ENCODE data around the gene BPTF.
A peak's percentile ranks its signal among the peaks of the same experiment; 100 is the strongest.
"Not testable (repeated sequence)": the region's sequence is repeated elsewhere in the genome, so short reads cannot be mapped to it uniquely, and the experiment has no call there.

Gene BPTF, protein sequence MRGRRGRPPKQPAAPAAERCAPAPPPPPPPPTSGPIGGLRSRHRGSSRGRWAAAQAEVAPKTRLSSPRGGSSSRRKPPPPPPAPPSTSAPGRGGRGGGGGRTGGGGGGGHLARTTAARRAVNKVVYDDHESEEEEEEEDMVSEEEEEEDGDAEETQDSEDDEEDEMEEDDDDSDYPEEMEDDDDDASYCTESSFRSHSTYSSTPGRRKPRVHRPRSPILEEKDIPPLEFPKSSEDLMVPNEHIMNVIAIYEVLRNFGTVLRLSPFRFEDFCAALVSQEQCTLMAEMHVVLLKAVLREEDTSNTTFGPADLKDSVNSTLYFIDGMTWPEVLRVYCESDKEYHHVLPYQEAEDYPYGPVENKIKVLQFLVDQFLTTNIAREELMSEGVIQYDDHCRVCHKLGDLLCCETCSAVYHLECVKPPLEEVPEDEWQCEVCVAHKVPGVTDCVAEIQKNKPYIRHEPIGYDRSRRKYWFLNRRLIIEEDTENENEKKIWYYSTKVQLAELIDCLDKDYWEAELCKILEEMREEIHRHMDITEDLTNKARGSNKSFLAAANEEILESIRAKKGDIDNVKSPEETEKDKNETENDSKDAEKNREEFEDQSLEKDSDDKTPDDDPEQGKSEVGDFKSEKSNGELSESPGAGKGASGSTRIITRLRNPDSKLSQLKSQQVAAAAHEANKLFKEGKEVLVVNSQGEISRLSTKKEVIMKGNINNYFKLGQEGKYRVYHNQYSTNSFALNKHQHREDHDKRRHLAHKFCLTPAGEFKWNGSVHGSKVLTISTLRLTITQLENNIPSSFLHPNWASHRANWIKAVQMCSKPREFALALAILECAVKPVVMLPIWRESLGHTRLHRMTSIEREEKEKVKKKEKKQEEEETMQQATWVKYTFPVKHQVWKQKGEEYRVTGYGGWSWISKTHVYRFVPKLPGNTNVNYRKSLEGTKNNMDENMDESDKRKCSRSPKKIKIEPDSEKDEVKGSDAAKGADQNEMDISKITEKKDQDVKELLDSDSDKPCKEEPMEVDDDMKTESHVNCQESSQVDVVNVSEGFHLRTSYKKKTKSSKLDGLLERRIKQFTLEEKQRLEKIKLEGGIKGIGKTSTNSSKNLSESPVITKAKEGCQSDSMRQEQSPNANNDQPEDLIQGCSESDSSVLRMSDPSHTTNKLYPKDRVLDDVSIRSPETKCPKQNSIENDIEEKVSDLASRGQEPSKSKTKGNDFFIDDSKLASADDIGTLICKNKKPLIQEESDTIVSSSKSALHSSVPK (N-terminal part only)

DNA sequence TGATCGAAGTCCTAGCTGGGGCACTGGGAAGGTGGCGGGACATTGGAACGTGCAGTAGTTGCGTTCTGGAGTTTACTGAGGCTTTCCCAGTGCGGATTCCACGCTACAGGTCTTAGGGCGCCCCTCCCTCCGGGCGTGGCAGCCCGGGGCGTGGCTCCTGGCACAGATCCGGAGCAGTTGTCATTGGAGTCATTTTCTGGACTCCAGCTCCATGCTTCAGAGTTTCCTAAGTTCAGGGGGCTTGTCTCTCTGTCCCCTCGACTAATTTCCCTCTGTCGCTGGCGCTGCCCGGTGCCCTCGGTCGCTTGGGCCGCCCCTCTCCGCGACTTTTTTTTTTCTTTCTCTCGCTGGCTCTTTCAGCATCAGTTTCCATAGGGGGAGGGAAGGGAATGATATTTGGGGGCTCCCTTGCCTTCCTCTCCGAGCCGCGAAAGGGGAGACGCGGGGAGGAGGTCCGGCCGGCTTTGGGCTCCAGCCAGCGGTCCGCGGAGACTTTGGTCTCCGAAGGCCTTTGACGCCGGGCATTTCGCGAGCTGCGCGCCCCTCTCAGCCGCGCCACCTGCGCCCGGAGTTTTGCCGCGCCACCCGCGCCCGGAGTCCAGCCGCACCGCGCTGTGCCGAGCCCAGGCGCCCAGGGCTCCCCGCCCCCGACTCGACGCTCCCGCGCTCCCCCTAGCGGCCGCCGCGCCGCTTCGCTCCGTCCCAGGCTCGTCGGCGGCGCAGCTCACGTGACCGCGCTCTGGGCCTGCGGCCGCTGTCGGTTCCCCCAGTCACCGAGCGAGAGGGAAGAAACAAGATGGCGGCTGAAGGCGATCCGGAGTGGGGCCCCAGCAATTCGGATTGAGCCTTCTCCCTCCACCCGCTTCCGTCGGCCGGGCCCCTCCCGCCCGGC lies at the start of gene BPTF:
Gene BPTF (plus strand): TSS at position 769 of the 892 bp plus-strand sequence. CDS start 222 bp downstream, outside the sequence.
- DNase-seq: peak; percentile 95

DNA sequence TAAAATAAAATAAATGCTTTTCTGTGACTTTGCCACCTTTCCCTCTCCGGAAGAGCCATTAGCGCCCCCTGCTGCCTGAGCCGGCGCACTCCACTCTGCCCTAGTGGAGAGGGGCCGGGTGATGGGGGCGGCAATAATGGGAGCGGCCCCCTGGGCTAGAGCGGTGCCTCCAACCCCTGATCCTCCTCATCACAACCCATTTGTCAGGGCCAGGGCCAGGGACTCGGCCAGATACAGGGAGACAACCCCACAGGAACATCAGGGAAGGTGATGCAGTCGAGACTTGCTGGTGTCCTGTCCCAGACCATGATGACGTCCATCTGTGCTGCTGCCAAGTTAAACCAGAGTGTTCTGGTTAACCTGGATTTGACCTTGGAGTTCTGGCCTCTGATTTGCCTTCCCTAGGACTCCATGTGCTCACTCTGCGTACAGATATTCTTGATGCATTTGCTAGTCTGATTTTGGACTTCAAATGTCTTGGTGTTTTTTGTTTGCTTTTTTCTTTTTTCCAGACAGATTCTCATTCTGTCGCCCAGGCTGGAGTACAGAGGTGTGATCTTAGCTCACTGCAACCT lies 46.1 kb upstream of the BPTF start:
- DNase-seq: peak; percentile 52

DNA sequence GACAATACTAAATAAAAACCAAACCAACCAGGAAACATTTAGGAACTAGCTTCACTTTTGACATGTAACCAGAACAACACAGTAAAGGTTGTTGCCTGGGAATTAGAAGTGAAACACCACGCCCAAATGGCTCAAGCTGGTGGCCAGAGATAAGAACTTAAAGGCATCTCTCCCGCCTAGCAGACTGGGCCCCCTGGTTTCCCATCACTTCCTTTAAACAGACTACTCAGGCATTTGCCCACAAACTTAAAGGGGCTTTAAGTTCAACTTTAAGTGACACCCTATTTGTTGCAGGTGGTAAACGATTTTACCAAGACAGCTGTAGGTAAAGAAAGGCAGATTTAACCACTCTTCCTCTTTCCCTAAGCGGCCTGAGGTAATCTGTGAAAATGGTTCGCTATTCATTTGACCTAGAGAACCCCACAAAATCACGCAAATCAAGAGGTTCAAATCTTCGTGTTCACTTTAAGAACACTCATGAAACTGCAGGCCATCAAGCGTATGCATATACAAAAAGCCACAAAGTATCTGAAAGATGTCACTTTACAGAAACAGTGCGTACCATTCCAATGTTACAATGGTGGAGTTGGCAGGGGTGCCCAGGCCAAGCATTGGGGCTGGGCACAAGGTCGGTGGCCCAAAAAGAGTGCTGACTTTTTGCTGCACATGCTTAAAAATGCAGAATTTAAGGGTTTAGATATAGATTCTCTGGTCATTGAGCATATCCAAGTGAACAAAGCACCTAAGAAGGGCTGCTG lies 40.8 kb upstream of the BPTF start:
- no peak for DNase-seq

DNA sequence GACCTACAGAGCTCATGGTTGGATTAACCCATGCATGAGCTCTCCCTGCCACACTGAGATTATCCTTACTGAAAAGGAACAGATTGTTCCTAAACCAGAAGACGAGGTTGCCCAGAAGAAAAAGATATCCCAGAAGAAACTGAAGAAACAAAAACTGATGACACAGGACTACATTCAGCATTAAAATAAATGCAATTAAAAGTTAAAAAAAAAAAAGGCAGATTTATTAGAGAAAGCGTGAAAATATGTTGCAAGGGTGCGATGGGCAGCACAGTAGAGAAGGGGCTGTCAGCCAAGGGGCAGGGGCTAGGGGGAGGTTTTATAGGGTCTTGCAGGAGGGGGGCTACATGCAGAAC lies 40.2 kb upstream of the BPTF start:
- DNase-seq: no peak

DNA sequence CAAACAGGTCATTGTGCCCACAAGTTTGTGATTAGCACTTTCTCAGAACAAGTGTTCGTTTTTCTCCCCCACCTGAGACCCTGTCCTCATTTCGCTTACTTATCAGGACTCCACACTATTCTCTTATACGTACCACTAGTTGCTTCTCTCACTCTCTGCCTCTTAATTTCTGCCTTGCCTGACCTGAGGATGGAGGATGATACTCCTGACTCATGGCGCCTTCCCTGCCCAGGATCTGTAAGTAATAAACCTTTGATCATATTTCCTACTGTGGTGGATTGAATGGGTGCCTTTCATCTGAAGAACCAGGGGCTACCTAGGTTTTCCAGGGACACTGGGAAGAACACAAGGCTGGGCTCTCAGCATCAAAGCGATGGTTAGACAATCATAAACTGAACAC lies 39.8 kb upstream of the BPTF start:
- no peak for DNase-seq

DNA sequence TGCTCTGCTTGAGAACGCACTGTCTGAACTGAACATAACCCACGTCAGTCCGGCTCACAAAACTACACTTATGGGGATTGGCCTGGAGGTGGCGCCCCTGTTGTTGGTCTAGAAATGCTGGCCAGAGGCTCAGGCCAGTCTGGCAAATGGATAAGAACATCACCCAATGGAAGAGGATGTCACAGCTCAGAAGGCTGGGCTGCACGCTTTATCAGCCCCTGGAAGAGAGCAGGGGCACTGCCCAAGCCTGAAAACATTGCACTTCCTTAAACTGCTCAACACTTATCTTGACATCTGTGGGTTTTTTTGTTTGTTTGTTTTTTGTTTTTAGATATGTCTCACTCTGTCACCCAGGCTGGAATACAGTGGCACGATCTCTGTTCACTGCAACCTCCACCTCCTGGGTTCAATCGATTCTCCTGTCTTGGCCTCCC lies 24.8 kb upstream of the BPTF start:
- DNase-seq: peak; percentile 74

DNA sequence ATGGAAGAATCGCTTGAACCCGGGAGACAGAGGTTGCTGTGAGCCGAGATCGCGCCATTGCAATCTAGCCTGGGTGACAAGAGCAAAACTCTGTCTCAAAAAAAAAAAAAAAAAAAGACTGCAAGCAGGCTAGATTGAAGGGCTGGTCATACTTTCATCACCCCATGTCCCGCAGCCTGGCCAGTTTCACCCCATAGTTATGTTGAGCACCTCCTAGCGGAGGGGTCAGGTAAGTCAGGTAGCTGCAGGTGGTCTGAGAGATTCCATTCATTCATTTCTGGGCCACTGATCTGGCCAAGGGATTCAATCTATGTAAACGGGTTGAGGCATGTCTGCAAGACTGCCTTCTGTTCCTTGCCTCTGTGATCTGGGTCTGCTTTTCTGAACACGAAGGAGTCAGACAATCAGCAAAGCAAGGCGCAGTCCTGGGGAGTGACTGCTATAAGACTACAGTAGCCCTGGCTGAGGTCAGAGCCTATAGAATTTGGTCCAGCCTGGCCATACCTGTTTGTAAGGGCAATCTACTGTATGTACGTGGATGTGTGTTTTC lies 23.6 kb upstream of the BPTF start:
- peak; percentile 30 for DNase-seq

DNA sequence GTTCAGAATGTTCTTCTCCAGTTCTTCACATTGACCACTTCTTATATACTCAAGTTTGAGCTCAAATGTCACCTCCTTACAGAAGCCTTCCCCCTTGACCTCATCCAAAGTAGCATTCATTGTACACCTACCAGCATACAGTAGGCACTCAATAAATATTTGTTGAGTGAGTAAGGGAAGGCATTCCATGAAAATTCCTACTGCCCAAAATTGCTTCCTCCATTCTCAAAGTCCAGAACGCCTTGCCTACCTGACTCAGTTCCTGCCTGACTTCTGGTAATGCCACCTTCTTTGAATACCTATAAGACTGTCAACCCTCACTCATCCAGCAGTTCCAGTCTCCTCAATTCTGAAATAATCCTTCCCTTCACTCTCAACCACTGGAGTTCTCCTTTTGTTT lies 14.8 kb upstream of the BPTF start:
- DNase-seq: no peak

DNA sequence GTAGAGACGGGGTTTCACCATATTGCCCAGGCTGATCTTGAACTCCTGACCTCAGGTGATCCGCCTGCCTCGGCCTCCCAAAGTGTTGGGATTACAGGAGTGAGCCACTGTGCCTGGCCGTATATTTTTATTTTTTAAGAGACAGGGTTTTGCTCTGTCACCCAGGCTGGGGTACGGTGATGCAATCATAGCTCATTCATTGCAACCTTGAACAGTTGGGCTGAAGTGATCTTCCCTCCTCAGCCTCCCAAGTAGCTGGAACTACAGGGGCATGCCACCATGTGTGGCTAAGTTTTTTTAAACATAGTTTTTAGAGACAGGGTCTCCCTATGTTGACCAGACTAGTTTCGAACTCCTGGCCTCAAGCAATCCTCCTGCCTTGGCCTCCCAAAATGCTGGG lies 12.9 kb upstream of the BPTF start:
- not testable (repeated sequence) for DNase-seq

DNA sequence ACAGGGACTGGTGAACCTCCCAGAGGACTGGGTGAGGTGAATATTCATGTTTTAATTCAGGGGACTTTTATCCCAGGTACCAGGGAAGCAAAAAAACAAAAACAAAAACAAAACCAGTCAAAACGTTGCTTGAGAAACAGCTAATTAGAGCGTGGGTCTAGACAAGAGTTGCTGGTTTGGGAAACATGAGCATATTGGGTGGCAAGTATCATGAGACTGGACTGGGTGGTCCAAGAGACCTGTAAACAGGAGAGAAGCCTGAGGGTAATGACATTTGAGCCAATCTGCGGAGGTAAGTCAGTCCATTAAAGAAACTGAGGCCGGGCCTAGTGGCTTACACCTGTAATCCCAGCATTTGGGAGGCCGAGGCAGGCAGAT lies 11.5 kb upstream of the BPTF start:
- no peak for DNase-seq

DNA sequence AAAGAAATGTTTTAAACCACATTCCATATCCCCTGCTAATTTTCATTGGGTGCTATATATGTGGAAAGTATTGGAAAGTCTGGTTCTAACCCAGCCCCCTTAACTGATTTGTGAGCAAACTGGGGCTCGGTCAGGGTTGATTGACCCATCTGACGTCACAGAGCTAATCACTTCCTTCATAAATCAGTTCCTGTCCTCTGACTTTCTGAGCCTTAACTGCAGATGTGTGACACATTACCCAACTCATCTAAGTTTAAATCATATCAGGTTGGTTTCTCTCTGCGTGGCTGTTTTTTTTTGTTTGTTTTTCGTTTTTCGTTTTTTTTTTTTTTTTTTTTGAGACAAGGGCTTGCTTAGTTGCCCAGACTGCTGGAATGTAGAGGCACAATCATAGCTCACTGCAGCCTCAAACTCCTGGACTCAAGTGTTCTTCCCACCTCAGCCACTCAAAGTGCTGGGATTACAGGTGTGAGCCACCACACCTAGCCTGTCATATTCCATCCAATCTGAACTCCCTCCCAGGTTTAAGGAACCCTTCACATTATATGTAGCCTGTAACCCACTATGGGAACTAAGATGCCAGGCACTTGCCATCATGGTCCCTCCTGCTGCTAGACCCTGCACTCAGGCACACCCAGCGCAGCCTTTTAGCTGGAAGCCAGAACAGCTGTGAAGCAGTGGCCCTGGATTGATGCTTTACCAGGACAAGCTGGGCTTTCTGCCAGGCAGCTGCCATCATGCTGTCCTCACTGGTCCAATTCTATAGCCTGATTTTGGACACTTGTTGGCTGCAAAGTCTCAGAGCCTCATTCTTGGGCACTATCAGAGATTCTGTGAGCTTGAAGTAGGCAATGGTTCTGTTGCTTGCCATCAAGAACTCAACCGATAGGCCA lies 6.9 kb upstream of the BPTF start:
- no peak for DNase-seq

DNA sequence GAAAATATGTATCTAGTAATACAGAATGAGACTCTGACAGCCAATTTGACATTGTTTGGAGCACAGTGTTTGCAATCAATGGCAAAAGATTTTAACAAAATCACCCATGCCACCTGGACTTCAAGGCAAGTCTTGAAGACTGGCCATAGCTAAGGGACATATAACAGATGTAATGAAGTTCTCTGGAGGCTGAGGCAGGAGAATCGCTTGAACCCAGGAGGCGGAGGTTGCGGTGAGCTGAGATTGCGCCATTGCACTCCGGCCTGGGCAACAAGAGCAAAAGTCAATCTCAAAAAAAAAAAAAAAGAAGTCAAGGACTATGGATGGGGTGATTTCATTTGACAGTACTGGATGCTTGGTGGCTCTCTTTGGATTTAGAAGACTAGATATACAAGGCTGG lies 5.6 kb upstream of the BPTF start:
- DNase-seq: no peak

DNA sequence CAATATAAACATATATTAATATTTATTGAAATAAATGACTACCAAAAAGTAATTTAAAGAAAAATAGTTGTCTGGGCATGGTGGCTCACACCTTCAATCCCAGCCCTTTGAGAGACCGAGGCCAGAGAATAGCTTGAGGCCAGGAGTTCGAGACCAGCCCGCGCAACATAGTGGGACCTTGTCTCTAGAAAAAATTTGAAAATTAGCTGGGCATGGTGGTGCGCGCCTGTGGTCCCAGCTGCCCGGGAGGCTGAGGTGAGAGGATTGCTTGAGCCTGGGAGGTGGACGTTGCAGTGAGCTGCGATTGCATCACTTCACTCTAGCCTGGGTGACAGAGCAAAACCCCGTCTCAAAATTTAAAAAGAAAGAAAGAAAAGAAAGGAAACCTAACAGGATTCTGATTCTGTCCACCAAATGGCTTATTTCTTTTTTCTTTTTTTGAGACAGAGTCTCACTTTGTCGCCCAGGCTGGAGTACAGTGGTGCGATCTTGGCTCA lies 3.4 kb upstream of the BPTF start:
- DNase-seq: no peak

DNA sequence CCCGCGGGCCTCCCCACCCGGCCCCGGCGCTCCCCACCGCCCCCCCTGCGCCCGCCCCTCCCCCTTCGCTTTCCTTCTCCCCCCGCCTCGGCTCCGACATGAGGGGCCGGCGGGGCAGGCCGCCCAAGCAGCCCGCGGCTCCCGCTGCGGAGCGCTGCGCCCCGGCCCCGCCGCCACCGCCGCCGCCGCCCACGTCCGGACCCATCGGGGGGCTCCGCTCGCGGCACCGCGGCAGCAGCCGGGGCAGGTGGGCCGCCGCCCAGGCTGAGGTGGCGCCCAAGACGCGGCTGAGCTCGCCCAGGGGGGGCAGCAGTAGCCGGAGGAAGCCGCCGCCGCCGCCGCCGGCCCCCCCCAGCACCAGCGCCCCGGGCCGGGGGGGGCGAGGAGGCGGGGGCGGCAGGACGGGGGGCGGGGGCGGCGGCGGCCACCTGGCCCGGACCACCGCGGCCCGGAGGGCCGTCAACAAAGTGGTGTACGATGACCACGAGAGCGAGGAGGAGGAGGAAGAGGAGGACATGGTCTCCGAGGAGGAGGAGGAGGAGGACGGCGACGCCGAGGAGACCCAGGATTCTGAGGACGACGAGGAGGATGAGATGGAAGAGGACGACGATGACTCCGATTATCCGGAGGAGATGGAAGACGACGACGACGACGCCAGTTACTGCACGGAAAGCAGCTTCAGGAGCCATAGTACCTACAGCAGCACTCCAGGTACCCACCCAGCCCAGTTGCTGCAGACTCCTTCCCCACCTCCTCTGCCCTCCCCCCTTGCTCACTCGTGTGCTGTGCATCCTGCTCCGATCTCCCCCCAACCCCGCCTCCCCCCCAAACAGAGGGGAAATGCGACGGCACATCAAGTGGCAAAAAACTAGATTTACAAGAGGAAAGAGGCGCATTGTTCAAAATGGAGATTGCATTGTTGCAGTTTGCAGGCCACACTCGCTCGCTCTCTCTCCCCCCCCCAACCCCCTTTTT lies 611 bp downstream of the BPTF start:
- peak; percentile 43 for DNase-seq

DNA sequence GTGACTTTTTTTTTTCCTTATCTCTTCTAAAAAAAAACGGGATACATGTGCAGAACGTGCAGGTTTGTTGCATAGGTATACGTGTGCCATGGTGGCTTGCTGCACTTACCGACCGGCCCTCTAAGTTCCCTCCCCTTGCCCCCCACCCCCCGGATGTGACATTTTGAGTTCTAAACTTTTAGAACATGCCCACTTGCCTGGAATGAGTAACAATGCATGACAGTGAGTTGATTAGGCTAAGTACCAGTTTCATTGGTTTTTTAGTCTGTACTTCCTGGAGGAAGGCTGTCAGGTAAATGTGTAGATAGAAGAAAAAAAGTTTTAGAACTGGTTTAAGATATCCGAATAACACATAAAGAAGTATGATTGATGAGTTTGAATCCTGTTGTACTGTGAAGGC lies 4.0 kb downstream of the BPTF start:
- no peak for DNase-seq

DNA sequence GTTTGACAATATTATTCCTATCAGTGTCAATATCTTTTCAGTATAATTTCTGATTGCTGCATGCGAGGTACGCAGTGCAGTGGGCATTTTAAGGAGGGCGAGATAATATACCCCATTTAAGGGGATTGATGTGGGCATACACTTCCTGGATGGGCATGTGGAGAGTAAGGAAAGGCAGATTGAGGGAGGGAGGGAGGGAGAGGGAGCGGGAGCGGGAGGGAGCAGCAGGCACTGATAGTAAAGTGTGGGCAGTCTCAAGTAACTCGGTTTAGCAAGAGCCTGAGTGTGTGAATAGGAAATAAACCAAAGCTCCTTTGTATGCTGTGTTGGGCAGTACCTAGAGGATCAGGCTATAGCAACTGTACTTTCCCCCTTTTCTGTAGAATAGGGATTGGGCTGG lies 5.1 kb downstream of the BPTF start:
- no peak for DNase-seq

DNA sequence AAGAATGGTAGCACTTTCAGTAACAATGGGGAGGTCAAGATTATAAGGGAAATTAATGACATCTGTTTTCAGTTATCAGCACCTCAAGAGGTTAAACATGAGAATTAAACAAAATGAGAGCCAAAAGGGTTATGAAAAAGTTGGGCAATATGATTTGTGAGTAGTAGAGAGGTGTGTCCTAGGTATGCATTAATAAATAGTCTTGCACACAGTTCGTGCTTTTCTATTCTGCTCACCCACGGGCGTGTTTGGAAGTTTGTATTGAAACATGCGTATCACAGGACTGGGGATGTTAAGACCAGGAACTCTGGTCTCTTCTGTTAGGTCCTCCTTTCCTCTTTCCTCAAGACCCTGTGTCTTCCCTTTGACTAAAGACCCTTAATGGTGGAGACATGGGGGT lies 6.0 kb downstream of the BPTF start:
- DNase-seq: no peak

DNA sequence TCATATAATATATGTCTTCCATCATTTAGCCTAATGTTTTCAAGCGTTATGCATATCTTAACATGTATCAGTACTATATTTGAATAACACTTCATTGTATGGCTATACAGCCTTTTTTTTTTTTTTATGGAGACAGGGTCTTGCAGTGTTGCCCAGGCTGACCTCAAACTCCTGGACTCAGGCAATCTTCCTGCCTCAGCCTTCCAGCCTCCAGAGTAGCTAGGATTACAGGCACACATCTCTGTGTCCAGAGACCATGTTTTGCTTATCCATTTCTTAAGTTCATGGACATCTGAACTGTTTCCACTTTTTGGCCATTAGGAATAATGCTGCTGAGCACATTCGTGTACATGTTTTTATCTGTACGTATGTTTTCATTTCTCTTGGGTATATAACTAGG lies 7.8 kb downstream of the BPTF start:
- DNase-seq: no peak
